ENCODE data around the gene HK1.

- TF ChIP-seq RFX5 (IDR thresholded peaks at IDR 0.05; ENCODE audit: low read depth, low read length) = no peak
- no peak for TF ChIP-seq SMC3 (IDR thresholded peaks at IDR 0.05; ENCODE audit: low read depth, low read length)
- TF ChIP-seq CTCF (conservative IDR thresholded peaks at IDR 0.05; ENCODE audit: low read depth, low read length) = no peak
- no peak for TF ChIP-seq CHD1 (IDR thresholded peaks at IDR 0.05; ENCODE audit: low read depth, low read length)
- no peak for TF ChIP-seq POLR2A (IDR thresholded peaks at IDR 0.05; ENCODE audit: low read depth, low read length)
- no peak for TF ChIP-seq ELK1 (IDR thresholded peaks at IDR 0.05; ENCODE audit: borderline replicate concordance, low read depth, low read length)
- TF ChIP-seq RAD21 (IDR thresholded peaks at IDR 0.05; ENCODE audit: low read length) = no peak
- TF ChIP-seq MXI1 (IDR thresholded peaks at IDR 0.05; ENCODE audit: borderline replicate concordance, low read depth, low read length) = no peak
Measured at GRCh38 chr10:69374242-69374641, 95.9 kb downstream of the HK1 start.
